Caco-2 (cell line): ENCODE measurements around the gene ST6GALNAC2. TPM values are rescaled to one million over a fixed set of nuclear protein-coding genes. Genes with fewer than 3 reads are reported as not detected.

Source experiments
- BruUV-seq: library from RNA; stranded (reverse); fragments of 400-500 nt; replicated peaks from 2 replicates; lab custom pipeline; 2021; lab: Mats Ljungman, UMichigan
- CTCF ChIA-PET: fragments of 300-600 bp; sonication (Branson Sonifier 250); formaldehyde crosslinking; loops from one replicate; lab custom pipeline; 2022; ENCODE audit warnings: antibody characterized with exemption; lab: Charles Lee
- POLR2A ChIA-PET: fragments of 300-600 bp; sonication (Branson Sonifier 250); formaldehyde crosslinking; loops from one replicate; lab custom pipeline; 2022; ENCODE audit warnings: antibody characterized with exemption; lab: Charles Lee
- DNase-seq, 2 experiments: peaks; one replicate each; pipeline versions ENCODE4 v3.0.0 to v3.0.0-alpha.2; 2020 to 2022
- H3K27me3 ChIP-seq: replicated peaks from 2 replicates; pipeline ENCODE4 v1.6.0; 2011; ENCODE audit warnings: low read length; ENCODE audit not compliant: control insufficient read depth, insufficient read depth
- H3K36me3 ChIP-seq: 2 replicates; pipeline ENCODE4 v1.5.1; 2011; ENCODE audit warnings: low read length; ENCODE audit not compliant: control insufficient read depth, insufficient read depth
- H3K4me1 ChIP-seq: fragments of 250-450 bp; sonication (Bioruptor Pico); 2 replicates; pipeline ENCODE4 v1.5.1; 2020; ENCODE audit warnings: mild to moderate bottlenecking
- H3K4me3 ChIP-seq: 2 replicates; pipeline ENCODE4 v1.5.1; 2011; ENCODE audit warnings: low read depth, mild to moderate bottlenecking, control low read depth, low read length
- H3K9me3 ChIP-seq: fragments of 250-450 bp; sonication (Bioruptor Pico); 2 replicates; pipeline ENCODE4 v1.5.1; 2020; ENCODE audit warnings: mild to moderate bottlenecking, moderate library complexity
- H3K27ac Mint-ChIP-seq: one replicate; pipeline ENCODE4 v1.8.0; 2022; ENCODE audit warnings: mixed read lengths; ENCODE audit not compliant: unreplicated experiment
- H3K27me3 Mint-ChIP-seq: one replicate; pipeline ENCODE4 v1.8.0; 2022; ENCODE audit warnings: mixed read lengths; ENCODE audit not compliant: insufficient read depth, unreplicated experiment
- H3K36me3 Mint-ChIP-seq: one replicate; pipeline ENCODE4 v1.8.0; 2022; ENCODE audit warnings: mild to moderate bottlenecking, mixed read lengths; ENCODE audit not compliant: insufficient read depth, unreplicated experiment
- H3K4me1 Mint-ChIP-seq: one replicate; pipeline ENCODE4 v1.8.0; 2022; ENCODE audit warnings: low read depth, mixed read lengths; ENCODE audit not compliant: unreplicated experiment
- H3K4me3 Mint-ChIP-seq: one replicate; pipeline ENCODE4 v1.8.0; 2022; ENCODE audit warnings: mild to moderate bottlenecking, moderate library complexity, mixed read lengths; ENCODE audit not compliant: unreplicated experiment
- H3K9me3 Mint-ChIP-seq: one replicate; pipeline ENCODE4 v1.8.0; 2022; ENCODE audit warnings: mixed read lengths; ENCODE audit not compliant: unreplicated experiment
- intact Hi-C: fragments of 100-400 bp; cut with micrococcal nuclease; formaldehyde crosslinking; loops from one replicate; pipeline ENCODE4 v1.10.0; 2022; ENCODE audit not compliant: unreplicated experiment
- total RNA-seq: library from RNA; stranded (reverse); gene quantifications from 2 replicates; pipeline ENCODE4 v1.2.3, GENCODE V29; 2022
- TF ChIP-seq, protein P1 (sequence below), 2 experiments: fragments of 200-600 bp in 1 of 2; IDR thresholded peaks; 1 replicate in 1 of 2; 2 replicates in 1 of 2; pipeline versions ENCODE4 v1.5.1 to v1.8.0; 2011 to 2022; ENCODE audit warnings: antibody characterized with exemption in 1 of 2, control low read depth in 1 of 2, inconsistent platforms in 1 of 2, low read depth in 1 of 2, low read length in 1 of 2, mild to moderate bottlenecking in 1 of 2, moderate library complexity in 1 of 2; ENCODE audit not compliant: insufficient read depth in 1 of 2, severe bottlenecking in 1 of 2, unreplicated experiment in 1 of 2

ST6GALNAC2 gene
- total RNA-seq, 1 experiment from 2014 or later, result 0.77 TPM

GRCh38 chr17:76551685-76552084 lies 34.0 kb downstream of the ST6GALNAC2 start:
- H3K36me3 Mint-ChIP-seq, result no peaks in the 10 kb centered on the region

GRCh38 chr17:76550712-76551615 lies 34.7 kb downstream of the ST6GALNAC2 start:
- Histone ChIP-seq H3K27me3 (no peaks in the 10 kb centered on the region), H3K36me3 (no peaks in the 10 kb centered on the region), H3K9me3 (no peaks in the 10 kb centered on the region), H3K4me3 (no peak overlapping the region), H3K4me1 (peaks cover 5% of the 10 kb centered on the region)
- CTCF ChIA-PET, result interaction anchor here (1.0 to 1.2 kb wide), 2 partner anchors 10 to 73 kb away, joined by 3 read pairs; no protein-coding TSS in a partner anchor
- Mint-ChIP-seq H3K4me3 (no peak overlapping the region), H3K27ac (no peak overlapping the region), H3K36me3 (no peaks in the 10 kb centered on the region), H3K9me3 (no peaks in the 10 kb centered on the region), H3K27me3 (no peaks in the 10 kb centered on the region), H3K4me1 (peaks cover 11% of the 10 kb centered on the region)
- intact Hi-C loops, result no loop called here
- no TSS peak for BruUV-seq
- DNase-seq, result no peak
- TF ChIP-seq, protein P1, sequence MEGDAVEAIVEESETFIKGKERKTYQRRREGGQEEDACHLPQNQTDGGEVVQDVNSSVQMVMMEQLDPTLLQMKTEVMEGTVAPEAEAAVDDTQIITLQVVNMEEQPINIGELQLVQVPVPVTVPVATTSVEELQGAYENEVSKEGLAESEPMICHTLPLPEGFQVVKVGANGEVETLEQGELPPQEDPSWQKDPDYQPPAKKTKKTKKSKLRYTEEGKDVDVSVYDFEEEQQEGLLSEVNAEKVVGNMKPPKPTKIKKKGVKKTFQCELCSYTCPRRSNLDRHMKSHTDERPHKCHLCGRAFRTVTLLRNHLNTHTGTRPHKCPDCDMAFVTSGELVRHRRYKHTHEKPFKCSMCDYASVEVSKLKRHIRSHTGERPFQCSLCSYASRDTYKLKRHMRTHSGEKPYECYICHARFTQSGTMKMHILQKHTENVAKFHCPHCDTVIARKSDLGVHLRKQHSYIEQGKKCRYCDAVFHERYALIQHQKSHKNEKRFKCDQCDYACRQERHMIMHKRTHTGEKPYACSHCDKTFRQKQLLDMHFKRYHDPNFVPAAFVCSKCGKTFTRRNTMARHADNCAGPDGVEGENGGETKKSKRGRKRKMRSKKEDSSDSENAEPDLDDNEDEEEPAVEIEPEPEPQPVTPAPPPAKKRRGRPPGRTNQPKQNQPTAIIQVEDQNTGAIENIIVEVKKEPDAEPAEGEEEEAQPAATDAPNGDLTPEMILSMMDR (IDR thresholded peaks at IDR 0.05; ENCODE audit: insufficient read depth in 1 of 2, low read depth in 1 of 2, low read length in 1 of 2, severe bottlenecking in 1 of 2, unreplicated experiment in 1 of 2), result no peak
- POLR2A ChIA-PET, result no interaction called here

More at GRCh38 chr17:76551685-76552084, 34.0 kb downstream of the ST6GALNAC2 start:
- no peak overlapping the region for H3K27ac Mint-ChIP-seq
- POLR2A ChIA-PET, result no interaction called here
- H3K4me3 Mint-ChIP-seq, result no peak overlapping the region
- Histone ChIP-seq H3K9me3 (no peaks in the 10 kb centered on the region), H3K27me3 (no peaks in the 10 kb centered on the region), H3K36me3 (no peaks in the 10 kb centered on the region), H3K4me3 (no peak overlapping the region), H3K4me1 (peaks cover 9% of the 10 kb centered on the region)
- CTCF ChIA-PET, result interaction anchor here (1.0 to 1.2 kb wide), 2 partner anchors 11 to 72 kb away, joined by 3 read pairs; no protein-coding TSS in a partner anchor
- no peaks in the 10 kb centered on the region for H3K27me3 Mint-ChIP-seq
- no peaks in the 10 kb centered on the region for H3K9me3 Mint-ChIP-seq
- TF ChIP-seq, protein P1 (IDR thresholded peaks at IDR 0.05; ENCODE audit: insufficient read depth in 1 of 2, low read depth in 1 of 2, low read length in 1 of 2, severe bottlenecking in 1 of 2, unreplicated experiment in 1 of 2), result no peak
- H3K4me1 Mint-ChIP-seq, result peaks cover 13% of the 10 kb centered on the region
- BruUV-seq, result no TSS peak
- DNase-seq, result no peak
- intact Hi-C loops, result no loop called here

DNA sequence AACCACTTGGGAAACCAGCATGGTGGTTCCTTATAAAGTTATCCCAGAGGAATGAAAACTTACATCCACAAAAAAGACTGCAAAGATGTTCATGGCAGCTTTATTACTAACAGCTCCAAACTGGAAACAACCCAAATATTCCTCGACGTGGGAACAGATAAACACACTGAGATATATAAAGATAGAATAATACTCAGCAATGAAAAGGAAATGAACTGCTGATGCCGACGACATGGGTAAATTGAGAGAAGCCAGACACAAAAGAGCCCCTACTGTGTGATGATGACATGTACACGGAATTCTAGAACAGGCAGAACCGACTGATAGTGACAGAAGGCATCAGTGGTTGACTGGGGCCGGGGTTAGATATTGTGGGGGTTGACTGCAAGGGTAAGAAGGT lies 36.1 kb downstream of the ST6GALNAC2 start:
- POLR2A ChIA-PET, result no interaction called here
- H3K4me3 ChIP-seq, result no peak overlapping the region
- intact Hi-C loops, result loop anchor here (5.0 kb wide), 1 partner anchor 42 kb away; no protein-coding TSS in a partner anchor

More for the DNA sequence above, 36.1 kb downstream of the ST6GALNAC2 start:
- no peaks in the 10 kb centered on the region for H3K9me3 ChIP-seq
- TF ChIP-seq, protein P1 (IDR thresholded peaks at IDR 0.05; ENCODE audit: insufficient read depth in 1 of 2, low read depth in 1 of 2, low read length in 1 of 2, severe bottlenecking in 1 of 2, unreplicated experiment in 1 of 2), result no peak
- no TSS peak for BruUV-seq
- H3K9me3 Mint-ChIP-seq, result no peaks in the 10 kb centered on the region
- H3K36me3 ChIP-seq, result no peaks in the 10 kb centered on the region
- no peak overlapping the region for H3K4me3 Mint-ChIP-seq
- peaks cover 5% of the 10 kb centered on the region for H3K4me1 Mint-ChIP-seq
- H3K4me1 ChIP-seq, result no peaks in the 10 kb centered on the region
- CTCF ChIA-PET, result no interaction called here
- H3K36me3 Mint-ChIP-seq, result no peaks in the 10 kb centered on the region
- no peaks in the 10 kb centered on the region for H3K27me3 ChIP-seq
- DNase-seq, result no peak
- H3K27me3 Mint-ChIP-seq, result no peaks in the 10 kb centered on the region
- H3K27ac Mint-ChIP-seq, result no peak overlapping the region
